Body of pancreas (tissue), 4 donors: ENCODE data around the gene POFUT2. TPM values are rescaled to one million over a fixed set of nuclear protein-coding genes. Genes with fewer than 3 reads are reported as not detected.
A peak's percentile ranks its signal among the peaks of the same experiment; 100 is the strongest.
"Not testable (repeated sequence)": the region's sequence is repeated elsewhere in the genome, so short reads cannot be mapped to it uniquely, and the experiment has no call there.

Experiments used
- ATAC-seq: fragments of 150-250 bp; one replicate; pipeline ENCODE4 v1.9.1; 2016
- DNase-seq, 4 donors: peaks; one replicate each; pipeline ENCODE4 v3.0.0-alpha.2; 2019
- H3K27ac ChIP-seq, 4 donors: fragments of 200-600 bp; sonication (generic); 1 replicate in 3 of 4; 2 replicates in 1 of 4; pipeline versions ENCODE4 v1.5.1 to v1.6.1; 2016 to 2019; ENCODE audit warnings: mild to moderate bottlenecking in 1 of 4, mixed read lengths in 1 of 4, moderate library complexity in 1 of 4
- H3K27me3 ChIP-seq, 2 donors: fragments of 200-600 bp; sonication (generic); one replicate each; pipeline ENCODE4 v1.6.0; 2016; ENCODE audit warnings: mild to moderate bottlenecking in 1 of 2
- H3K36me3 ChIP-seq, 2 donors: fragments of 200-600 bp; sonication (generic); replicated peaks in 1 of 2; 2 replicates each; pipeline ENCODE4 v1.5.1; 2016; ENCODE audit warnings: low read depth in 2 of 2; ENCODE audit not compliant: insufficient read depth in 1 of 2
- H3K4me1 ChIP-seq: fragments of 200-600 bp; sonication (generic); one replicate; pipeline ENCODE4 v1.6.0; 2016
- H3K4me3 ChIP-seq, 2 donors: fragments of 200-600 bp; sonication (generic); 1 replicate in 1 of 2; 2 replicates in 1 of 2; pipeline ENCODE4 v1.5.1; 2016 to 2019
- H3K9me3 ChIP-seq, 3 donors: fragments of 200-600 bp; sonication (generic); 1 replicate in 2 of 3; 2 replicates in 1 of 3; pipeline ENCODE4 v1.5.1; 2016
- POLR2A ChIP-seq, 3 donors: fragments of 450-650 bp; IDR thresholded peaks; one replicate each; pipeline ENCODE4 v1.6.1; 2016; ENCODE audit warnings: antibody characterized with exemption in 3 of 3, mild to moderate bottlenecking in 2 of 3
- WGBS, 2 donors: methylation state at CpG; one replicate each; pipeline ENCODE4 v1.1.5; 2017; 5-methylcytosine and 5-hydroxymethylcytosine counted together
- intact Hi-C: fragments of 100-400 bp; cut with DNase I; formaldehyde crosslinking; loops from one replicate; pipeline ENCODE4 v1.15.1; 2023
- total RNA-seq, 2 donors: library from RNA; depleted of rRNA; stranded (reverse); fragments of >200 nt; gene quantifications; one replicate each; pipeline ENCODE4 v1.1.0, GENCODE V29; 2016
- TF ChIP-seq, protein P1 (sequence below), 7 experiments: fragments of 450-650 bp in 4 of 7; fragments of 200-600 bp in 3 of 7; sonication (generic) in 3 of 7; IDR thresholded peaks; one replicate each; pipeline ENCODE4 v1.5.1; 2016 to 2019; ENCODE audit warnings: antibody characterized with exemption in 7 of 7

The POFUT2 gene
- total RNA-seq, 2 donors from 2014 or later: 16.3 to 46.1 TPM

DNA sequence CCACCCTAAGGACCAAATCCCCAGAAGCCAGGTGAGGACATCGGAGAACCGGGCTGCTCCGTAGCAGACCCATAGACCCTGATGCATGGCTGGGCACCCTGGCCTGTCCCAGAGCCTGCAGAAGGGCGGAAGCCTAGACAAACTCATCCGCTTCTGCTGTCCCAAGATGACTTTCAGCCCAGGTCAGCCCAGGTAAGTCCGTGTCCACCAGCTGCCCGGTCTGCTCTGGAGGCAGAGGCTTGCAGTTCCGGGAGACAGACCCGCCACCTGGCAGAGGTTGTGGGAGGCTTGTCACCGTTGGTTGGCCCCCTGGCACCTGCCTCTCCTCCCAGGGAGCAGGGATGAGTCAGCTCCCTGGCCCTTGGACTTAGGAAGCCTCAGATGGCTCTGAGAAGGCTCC, 22.8 kb upstream of the POFUT2 start:
- no peaks in the 10 kb centered on the region for H3K36me3 ChIP-seq
- DNase-seq: peak in 2 of 4 donors; percentile 6 to 8
- H3K9me3 ChIP-seq: no peaks in the 10 kb centered on the region
- no peak overlapping the region for H3K27ac ChIP-seq
- ATAC-seq: no peak
- H3K4me3 ChIP-seq: no peak overlapping the region
- H3K4me1 ChIP-seq: peaks cover 41% of the 10 kb centered on the region
- H3K27me3 ChIP-seq: no peaks in the 10 kb centered on the region
- WGBS, 2 donors: 82% methylated on average over 10 of the region's 10 CpGs; no CpG with 5 or more reads in 1 of the 2 donors
- intact Hi-C loops: no loop called here
- TF ChIP-seq POLR2A (IDR thresholded peaks at IDR 0.05): no peak

- peak overlapping the region in 3 of 4 donors; percentile 70 to 93 (median 77) for H3K27ac ChIP-seq
- peak in 2 of 4 donors; percentile 1 to 8 for DNase-seq
- TF ChIP-seq, protein P1, sequence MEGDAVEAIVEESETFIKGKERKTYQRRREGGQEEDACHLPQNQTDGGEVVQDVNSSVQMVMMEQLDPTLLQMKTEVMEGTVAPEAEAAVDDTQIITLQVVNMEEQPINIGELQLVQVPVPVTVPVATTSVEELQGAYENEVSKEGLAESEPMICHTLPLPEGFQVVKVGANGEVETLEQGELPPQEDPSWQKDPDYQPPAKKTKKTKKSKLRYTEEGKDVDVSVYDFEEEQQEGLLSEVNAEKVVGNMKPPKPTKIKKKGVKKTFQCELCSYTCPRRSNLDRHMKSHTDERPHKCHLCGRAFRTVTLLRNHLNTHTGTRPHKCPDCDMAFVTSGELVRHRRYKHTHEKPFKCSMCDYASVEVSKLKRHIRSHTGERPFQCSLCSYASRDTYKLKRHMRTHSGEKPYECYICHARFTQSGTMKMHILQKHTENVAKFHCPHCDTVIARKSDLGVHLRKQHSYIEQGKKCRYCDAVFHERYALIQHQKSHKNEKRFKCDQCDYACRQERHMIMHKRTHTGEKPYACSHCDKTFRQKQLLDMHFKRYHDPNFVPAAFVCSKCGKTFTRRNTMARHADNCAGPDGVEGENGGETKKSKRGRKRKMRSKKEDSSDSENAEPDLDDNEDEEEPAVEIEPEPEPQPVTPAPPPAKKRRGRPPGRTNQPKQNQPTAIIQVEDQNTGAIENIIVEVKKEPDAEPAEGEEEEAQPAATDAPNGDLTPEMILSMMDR (IDR thresholded peaks at IDR 0.05): no peak
- TF ChIP-seq POLR2A (IDR thresholded peaks at IDR 0.05): no peak
- intact Hi-C loops: no loop called here
- H3K4me3 ChIP-seq: no peak overlapping the region
- H3K4me1 ChIP-seq: peaks cover 44% of the 10 kb centered on the region
- no peaks in the 10 kb centered on the region for H3K9me3 ChIP-seq
- 38 to 54% methylated on average over 2 to 3 of the region's 3 CpGs for WGBS, 2 donors
- no peak for ATAC-seq
- H3K36me3 ChIP-seq: no peaks in the 10 kb centered on the region
- H3K27me3 ChIP-seq: no peaks in the 10 kb centered on the region
Measured at GRCh38 chr21:45309987-45310381, 22.3 kb upstream of the POFUT2 start.

DNA sequence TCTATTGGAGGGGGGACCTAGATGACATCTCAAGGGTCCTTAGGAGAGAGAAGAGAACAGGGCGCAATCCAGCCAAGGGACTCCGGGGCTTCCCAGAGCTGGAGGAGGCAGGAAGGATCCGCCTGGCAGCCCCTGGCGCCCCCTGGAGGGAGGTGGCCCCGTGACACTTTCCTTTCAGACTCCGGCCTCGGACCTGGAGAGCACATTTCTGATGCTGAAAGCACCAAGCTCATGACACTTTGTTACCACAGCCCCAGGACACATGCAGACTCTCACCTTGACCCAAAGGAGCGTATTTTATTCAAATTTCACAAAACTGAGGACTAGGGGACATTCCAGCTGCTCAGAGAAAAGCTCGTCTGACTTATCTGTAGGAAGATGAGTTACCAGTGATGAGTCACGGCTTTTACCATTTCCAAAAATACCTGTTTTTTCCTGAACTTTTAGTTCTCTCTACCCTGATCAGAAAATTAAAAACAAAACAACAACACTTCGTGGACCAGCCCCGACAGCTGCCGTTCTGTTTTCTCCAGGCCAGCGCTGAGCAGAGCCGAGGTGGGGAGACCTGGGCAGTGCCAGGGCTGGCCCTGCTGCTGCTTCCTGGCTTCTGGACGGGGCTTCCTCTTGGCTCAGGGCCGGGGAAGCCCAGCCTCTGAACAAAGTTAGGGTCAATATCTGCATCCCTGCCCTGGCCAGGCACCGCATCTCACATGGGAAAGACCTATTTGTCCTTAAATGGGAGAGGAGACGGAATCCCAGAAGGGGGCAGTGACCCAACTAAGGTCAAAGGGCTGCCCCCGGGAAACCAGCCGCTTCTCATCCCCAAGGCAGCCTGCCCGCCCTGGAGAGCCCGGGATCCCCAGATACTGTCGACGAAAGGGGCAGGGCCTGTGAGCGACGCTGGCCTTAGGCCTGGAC, 21.6 kb upstream of the POFUT2 start:
- Histone ChIP-seq H3K27me3 (no peaks in the 10 kb centered on the region), H3K27ac (peak overlapping the region; percentile 25 to 93 (median 74)), H3K4me1 (peaks cover 51% of the 10 kb centered on the region), H3K9me3 (no peaks in the 10 kb centered on the region), H3K36me3 (no peaks in the 10 kb centered on the region), H3K4me3 (no peak overlapping the region)
- TF ChIP-seq, protein P1 (IDR thresholded peaks at IDR 0.05): peak; percentile 15 to 49 (median 39)
- no peak for TF ChIP-seq POLR2A (IDR thresholded peaks at IDR 0.05)
- intact Hi-C loops: no loop called here
- 41 to 46% methylated on average over 12 to 27 of the region's 27 CpGs for WGBS, 2 donors
- DNase-seq (peak; percentile 58 to 65 (median 62)), ATAC-seq (peak; percentile 28)

DNA sequence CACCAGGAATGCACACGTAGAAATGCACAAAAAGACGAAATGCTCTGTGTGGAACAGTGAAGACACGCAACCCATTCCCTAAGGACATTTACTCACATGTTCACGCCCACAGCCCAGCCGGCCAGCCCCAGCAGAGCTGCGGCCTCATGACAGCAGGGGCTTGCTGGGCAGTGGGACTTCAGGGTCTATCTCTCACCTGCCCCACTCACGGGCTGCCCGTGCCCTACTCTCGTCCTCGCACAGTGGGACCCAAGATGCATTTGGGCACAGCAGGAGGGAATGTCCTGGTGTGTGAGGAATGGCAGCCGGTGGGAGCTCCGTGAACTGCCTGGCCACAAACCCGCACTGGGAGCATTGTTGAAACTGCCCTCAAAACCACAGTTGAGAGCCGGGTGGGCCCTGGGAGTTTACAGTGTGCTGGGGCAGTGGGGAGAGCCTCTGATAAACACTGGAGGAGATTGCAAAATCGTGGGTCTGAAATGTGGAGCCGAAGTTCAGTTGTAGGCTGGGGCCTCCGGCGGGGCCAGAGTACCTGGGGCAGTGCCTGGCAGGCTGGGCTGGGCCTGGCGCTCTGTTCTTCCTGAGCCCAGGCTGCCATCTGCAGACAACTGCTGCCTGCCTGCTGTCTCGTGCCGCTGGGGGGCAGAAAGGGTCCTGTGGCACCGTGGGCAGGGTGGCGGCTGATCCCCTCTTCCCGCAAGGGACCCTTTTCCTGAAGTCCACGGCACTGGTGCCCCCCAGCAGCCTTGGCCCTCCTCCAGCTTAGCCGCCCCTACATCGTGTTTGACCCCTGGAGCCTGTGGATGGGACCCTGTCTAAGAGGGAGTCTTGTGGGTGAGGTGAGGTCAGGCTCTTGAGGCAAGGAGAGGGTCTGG, 20.7 kb upstream of the POFUT2 start:
- intact Hi-C loops: no loop called here
- H3K27ac ChIP-seq: peak overlapping the region; percentile 3 to 93 (median 74)
- H3K9me3 ChIP-seq: no peaks in the 10 kb centered on the region
- 44 to 75% methylated on average over 9 to 27 of the region's 27 CpGs for WGBS, 2 donors
- no peaks in the 10 kb centered on the region for H3K27me3 ChIP-seq
- peaks cover 54% of the 10 kb centered on the region for H3K4me1 ChIP-seq
- ATAC-seq: no peak
- DNase-seq: peak in 3 of 4 donors; percentile 15 to 26 (median 16)
- no peak overlapping the region for H3K4me3 ChIP-seq
- no peaks in the 10 kb centered on the region for H3K36me3 ChIP-seq
- TF ChIP-seq, protein P1 (IDR thresholded peaks at IDR 0.05): no peak

- intact Hi-C loops, H3K27me3 ChIP-seq, H3K36me3 ChIP-seq, H3K4me3 ChIP-seq, ATAC-seq, H3K9me3 ChIP-seq: not testable (repeated sequence)
- H3K4me1 ChIP-seq: peaks cover 54% of the 10 kb centered on the region
- peak overlapping the region in 3 of 4 donors; percentile 92 to 93 (median 92) for H3K27ac ChIP-seq
- 47 to 54% methylated on average over 17 of the region's 17 CpGs for WGBS, 2 donors
- DNase-seq: peak in 2 of 4 donors; percentile 0 to 4
Measured at GRCh38 chr21:45307597-45308158, 20.0 kb upstream of the POFUT2 start.
